Osteocyte (in vitro differentiated cells): ENCODE measurements around the gene DEPDC5. TPM values are rescaled to one million over a fixed set of nuclear protein-coding genes. Genes with fewer than 3 reads are reported as not detected.
A peak's percentile ranks its signal among the peaks of the same experiment; 100 is the strongest.
"Not testable (repeated sequence)": the region's sequence is repeated elsewhere in the genome, so short reads cannot be mapped to it uniquely, and the experiment has no call there.

Experiments used
- DNase-seq: peaks from one replicate; pipeline ENCODE4 v3.0.0; 2021; ENCODE audit warnings: mixed read lengths; ENCODE audit not compliant: unreplicated experiment; ENCODE audit errors: extremely low spot score
- H3K27ac Mint-ChIP-seq: one replicate; pipeline ENCODE4 v1.8.0; 2021; ENCODE audit warnings: mild to moderate bottlenecking, mixed read lengths; ENCODE audit not compliant: unreplicated experiment
- H3K27me3 Mint-ChIP-seq: one replicate; pipeline ENCODE4 v1.8.0; 2021; ENCODE audit warnings: mixed read lengths; ENCODE audit not compliant: unreplicated experiment
- H3K36me3 Mint-ChIP-seq: one replicate; pipeline ENCODE4 v1.8.0; 2021; ENCODE audit warnings: mixed read lengths; ENCODE audit not compliant: unreplicated experiment
- H3K4me1 Mint-ChIP-seq: one replicate; pipeline ENCODE4 v1.8.0; 2021; ENCODE audit warnings: mixed read lengths; ENCODE audit not compliant: unreplicated experiment
- H3K4me3 Mint-ChIP-seq: one replicate; pipeline ENCODE4 v1.8.0; 2021; ENCODE audit warnings: mild to moderate bottlenecking, moderate library complexity, mixed read lengths; ENCODE audit not compliant: unreplicated experiment
- H3K9me3 Mint-ChIP-seq: one replicate; pipeline ENCODE4 v1.8.0; 2021; ENCODE audit warnings: mixed read lengths; ENCODE audit not compliant: unreplicated experiment
- CTCF ChIP-seq: fragments of 200-600 bp; sonication (generic); IDR thresholded peaks from 2 replicates; pipeline ENCODE4 v1.5.0; 2021; ENCODE audit warnings: antibody characterized with exemption, mild to moderate bottlenecking, moderate library complexity
- long read RNA-seq: library from polyadenylated mRNA; unstranded; transcript quantifications from one replicate; pipeline ENCODE4 v2.0.0, GENCODE V29; 2021
- total RNA-seq: library from RNA; stranded (reverse); gene quantifications from 2 replicates; pipeline ENCODE4 v1.2.1, GENCODE V29; 2021

Gene DEPDC5
- total RNA-seq = 30.7 and 33.4 TPM in 2 replicates
- long read RNA-seq, full-length matches to known transcripts = 3 of 13 reads
- long read RNA-seq, partial matches to known transcripts = 8 of 13 reads
- long read RNA-seq, other reads (novel, unspliced or antisense) = 2 of 13 reads

- no peaks in the 10 kb centered on the region for H3K27me3 Mint-ChIP-seq
- TF ChIP-seq CTCF = no peak
Measured at GRCh38 chr22:31753634-31754501, at the start of gene DEPDC5. Gene DEPDC5, plus strand, starts transcription at chr22:31754019. Its CDS starts 903 bp downstream, at chr22:31754922.

GRCh38 chr22:31707519-31707918 lies 46.3 kb upstream of the DEPDC5 start:
- no peak for TF ChIP-seq CTCF
- Mint-ChIP-seq H3K27me3 (no peaks in the 10 kb centered on the region), H3K4me1 (no peaks in the 10 kb centered on the region), H3K9me3 (no peaks in the 10 kb centered on the region), H3K27ac (no peak overlapping the region), H3K36me3 (peaks cover 32% of the 10 kb centered on the region), H3K4me3 (no peak overlapping the region)
- no peak for DNase-seq

More at GRCh38 chr22:31753634-31754501, at the start of gene DEPDC5:
- H3K4me1 Mint-ChIP-seq = peaks cover 34% of the 10 kb centered on the region
- DNase-seq = peak; percentile 98
- H3K4me3 Mint-ChIP-seq = peak within 1 kb of the TSS; percentile 92
- peak within 1 kb of the TSS; percentile 100 for H3K27ac Mint-ChIP-seq
- no peaks in the 10 kb centered on the region for H3K9me3 Mint-ChIP-seq
- H3K36me3 Mint-ChIP-seq = no peaks in the 10 kb centered on the region

GRCh38 chr22:31711226-31711625 lies 42.6 kb upstream of the DEPDC5 start:
- H3K36me3 Mint-ChIP-seq = peaks cover 49% of the 10 kb centered on the region
- not testable (repeated sequence) for DNase-seq, H3K4me1 Mint-ChIP-seq, H3K9me3 Mint-ChIP-seq, H3K27me3 Mint-ChIP-seq, H3K4me3 Mint-ChIP-seq, H3K27ac Mint-ChIP-seq

- H3K27ac Mint-ChIP-seq = no peak overlapping the region
- no peaks in the 10 kb centered on the region for H3K9me3 Mint-ChIP-seq
- no peaks in the 10 kb centered on the region for H3K27me3 Mint-ChIP-seq
- no peaks in the 10 kb centered on the region for H3K4me1 Mint-ChIP-seq
- H3K4me3 Mint-ChIP-seq = no peak overlapping the region
- peaks cover 60% of the 10 kb centered on the region for H3K36me3 Mint-ChIP-seq
- TF ChIP-seq CTCF = no peak
- no peak for DNase-seq
Measured at GRCh38 chr22:31715147-31715778, 38.6 kb upstream of the DEPDC5 start.

- no peaks in the 10 kb centered on the region for H3K4me1 Mint-ChIP-seq
- DNase-seq = no peak
- H3K27ac Mint-ChIP-seq = no peak overlapping the region
- no peak for TF ChIP-seq CTCF
- H3K9me3 Mint-ChIP-seq = no peaks in the 10 kb centered on the region
- H3K4me3 Mint-ChIP-seq = no peak overlapping the region
- peaks cover 46% of the 10 kb centered on the region for H3K36me3 Mint-ChIP-seq
- no peaks in the 10 kb centered on the region for H3K27me3 Mint-ChIP-seq
Measured at GRCh38 chr22:31719850-31720471, 33.9 kb upstream of the DEPDC5 start.
